Stimulated activated CD4-positive, alpha-beta T cell treated with anti-CD3 and anti-CD28 coated beads, TNF-alpha, amount 100 ng/mL, for 4 hours (primary cell): ENCODE results near the gene FNDC5.

ENCODE experiments used
- DNase-seq, 3 experiments: peaks; one replicate each; pipeline ENCODE4 v3.0.0-alpha.2; 2020; ENCODE audit warnings: low read depth in 3 of 3

FNDC5 gene

DNA sequence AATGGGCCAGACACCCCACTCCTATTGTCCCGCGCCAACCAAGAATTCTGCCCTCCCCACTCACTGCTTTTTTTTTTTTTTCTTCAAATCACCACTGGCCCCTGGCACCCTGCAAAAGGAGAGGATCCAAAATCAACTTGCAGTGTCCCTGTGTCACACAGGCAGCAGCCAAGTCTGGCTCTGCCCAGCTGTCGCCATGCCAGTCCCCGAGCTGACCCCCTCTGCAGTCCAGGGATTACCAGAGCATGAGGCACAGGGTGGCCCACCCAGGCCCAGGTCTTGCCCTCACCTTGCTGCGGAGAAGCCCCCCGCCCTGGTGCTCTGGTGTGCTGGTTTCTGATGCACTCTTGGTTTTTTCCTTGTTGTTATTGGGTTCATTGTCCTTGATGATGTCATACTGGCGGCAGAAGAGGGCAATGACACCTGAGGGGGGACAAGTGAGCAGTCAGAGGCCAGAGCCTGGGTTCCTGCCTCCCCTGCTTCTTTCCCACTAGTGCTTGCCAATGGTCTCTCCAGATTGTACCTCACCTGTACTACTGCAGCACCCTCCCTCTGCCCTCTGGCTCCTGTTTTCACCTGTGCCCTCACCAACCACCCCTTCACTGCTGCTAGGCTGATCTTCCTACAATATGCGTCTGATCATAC lies 6.2 kb downstream of the FNDC5 start:
- DNase-seq = no peak

DNA sequence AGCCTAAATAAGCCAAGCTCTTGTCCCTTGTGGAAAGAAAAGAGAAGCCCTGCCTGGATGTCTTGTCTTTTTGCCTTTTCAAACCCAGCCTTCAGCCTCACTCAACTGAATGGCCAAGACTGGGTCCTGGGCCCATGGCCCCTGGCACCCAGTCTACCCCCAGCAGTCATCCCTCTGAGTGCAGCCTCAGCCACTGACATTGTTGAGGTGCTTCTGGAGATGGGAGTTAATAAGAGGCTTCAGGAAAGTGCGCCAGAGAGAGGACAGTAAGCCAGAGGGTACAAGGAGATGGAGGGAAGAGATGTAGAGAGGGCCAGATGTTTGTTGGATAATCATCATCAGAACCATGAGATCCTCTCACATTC lies 6.8 kb downstream of the FNDC5 start:
- no peak for DNase-seq

DNA sequence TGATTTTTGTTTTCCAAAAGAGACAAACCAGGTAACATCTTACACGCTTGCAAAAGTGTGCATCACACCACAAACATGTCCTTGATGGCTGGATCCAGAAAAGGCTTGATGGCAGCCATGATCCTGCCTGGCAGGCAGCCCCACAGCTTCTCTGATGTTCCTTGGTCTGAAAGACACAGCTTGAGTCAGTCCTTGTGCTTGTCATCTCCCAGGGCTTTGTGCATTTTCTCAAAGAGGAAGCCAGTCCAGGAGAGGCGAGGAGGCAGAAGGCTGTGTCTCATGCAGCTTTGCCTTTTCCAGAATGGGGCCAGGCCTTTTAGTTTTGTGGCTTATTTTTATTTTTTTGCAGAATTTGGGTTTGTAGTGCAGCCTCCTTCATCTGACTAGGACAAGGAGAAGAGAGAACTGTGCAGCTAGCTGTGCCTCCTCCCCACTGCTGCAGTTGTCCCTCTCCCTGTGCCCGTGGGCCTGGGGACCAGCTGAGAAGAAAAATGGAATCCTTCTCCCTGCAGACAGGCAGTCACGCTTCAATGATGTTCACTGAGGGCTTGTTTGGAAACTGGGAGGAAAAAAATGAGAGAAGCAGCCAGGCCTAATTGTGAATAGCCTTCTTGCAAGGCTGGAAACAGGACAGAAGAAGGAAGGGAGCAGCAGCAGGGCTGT lies 7.4 kb downstream of the FNDC5 start:
- no peak for DNase-seq

DNA sequence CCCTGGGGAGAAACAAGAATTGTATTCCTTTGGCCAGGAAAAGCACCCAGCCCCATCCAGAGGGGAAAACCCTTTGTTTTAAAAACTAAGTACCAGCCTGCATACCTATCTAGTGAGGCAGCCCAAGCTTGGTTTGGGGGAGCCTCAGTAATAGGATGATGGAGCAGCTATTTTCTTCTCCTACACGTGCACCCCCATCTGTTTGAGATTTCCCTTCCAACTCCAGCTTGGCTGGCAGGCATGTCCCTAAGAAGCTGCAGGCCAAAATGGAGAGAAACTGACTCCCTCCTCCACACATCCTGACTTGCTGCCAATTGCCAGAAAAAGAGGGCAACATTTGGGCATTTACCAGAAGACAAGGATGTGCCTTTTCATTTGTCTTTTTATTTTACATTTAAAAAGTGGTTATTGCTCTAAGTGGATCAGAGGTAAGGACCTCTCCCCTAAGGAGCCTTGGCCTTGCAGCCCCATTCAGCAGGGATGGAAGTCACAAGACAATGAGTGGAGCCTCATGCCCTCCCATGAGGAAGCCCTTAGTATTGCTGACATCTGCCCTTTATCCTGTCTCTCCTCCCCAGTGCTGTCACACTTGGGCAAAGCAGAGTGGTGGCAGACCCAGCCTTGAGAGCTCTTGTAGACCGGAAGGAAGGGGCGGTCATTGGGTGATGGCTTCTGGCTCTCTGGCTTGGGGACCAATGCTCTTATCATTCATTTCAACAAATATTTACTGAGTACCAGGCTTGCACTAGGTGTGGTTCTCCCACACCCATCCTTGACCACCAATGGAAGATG lies 8.6 kb downstream of the FNDC5 start:
- no peak for DNase-seq

DNA sequence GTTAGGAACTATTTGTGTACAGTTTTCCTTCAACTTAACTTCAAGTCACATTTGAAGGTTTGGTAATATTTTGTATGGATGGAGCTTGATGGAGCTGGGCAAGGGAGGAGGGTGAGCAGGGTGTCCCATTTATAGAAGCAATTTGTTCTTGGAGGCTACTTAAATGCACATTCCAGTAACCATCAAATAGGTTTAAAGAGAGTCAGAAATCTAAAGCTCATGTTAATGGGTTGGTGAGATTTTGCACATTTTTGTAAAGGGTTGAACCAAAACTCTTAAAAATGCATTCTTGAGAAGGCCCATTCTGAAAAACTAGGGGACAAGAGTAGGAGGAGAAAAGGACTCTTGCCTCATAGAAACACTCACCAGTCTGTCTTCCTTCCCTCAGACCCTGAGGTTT lies 10.1 kb downstream of the FNDC5 start:
- no peak for DNase-seq

DNA sequence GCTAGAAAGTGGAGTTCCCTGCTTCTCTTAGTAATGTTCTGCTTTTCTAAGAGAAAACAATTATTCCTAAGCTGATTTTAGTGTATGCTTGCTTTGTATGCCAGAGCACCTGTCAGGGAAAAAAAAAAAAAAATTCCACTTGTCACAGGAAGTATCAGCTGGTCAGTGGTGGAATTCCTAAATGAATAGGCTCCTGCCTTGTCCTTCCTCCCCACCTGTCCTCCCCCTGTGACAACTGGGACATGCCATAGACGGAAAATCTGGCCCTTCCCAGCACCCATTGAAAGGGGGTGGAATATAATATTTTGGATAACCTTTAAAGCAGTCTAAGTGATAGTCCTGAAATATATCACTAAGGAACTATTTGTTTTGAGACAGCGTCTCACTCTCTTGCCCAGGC lies 10.8 kb downstream of the FNDC5 start:
- DNase-seq = no peak

DNA sequence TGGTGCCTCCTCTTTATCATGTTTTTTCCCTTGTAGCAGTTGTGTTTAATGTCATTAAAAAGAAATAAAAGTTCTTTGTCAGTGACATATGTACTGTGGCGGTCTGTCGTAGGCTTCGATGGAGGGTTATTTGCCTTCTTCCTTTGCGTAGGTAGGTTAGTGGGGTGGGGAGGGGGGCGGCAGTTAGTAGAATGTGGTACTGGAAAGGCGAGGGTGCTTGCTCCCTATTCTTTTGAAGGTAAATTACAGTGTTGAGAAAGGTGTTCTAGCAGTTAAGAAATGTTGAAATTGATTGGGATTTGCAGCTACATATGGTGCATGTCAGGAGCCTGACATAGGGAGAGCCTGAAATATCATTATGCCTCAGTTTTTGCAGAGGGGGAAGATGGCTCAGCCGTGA lies 11.9 kb downstream of the FNDC5 start:
- no peak for DNase-seq

DNA sequence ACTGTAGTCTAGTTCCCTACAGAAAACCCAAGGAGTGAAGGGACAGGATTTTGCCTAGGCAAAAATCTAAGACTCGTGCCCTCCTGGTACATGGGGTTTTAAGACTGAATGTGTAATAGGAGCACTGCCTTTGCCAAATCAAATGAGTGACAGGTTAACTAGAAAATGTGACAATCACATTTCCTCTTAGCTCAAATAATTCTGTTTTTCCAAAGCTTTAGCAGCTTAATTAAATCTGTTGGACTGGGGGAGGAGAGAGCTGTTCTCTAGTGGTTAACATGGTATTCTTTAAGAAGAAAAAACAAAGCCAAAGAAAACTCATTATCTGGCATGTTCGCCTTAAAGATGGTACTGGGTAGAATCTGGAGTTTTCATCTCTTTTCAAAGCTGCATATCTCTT lies 12.6 kb downstream of the FNDC5 start:
- no peak for DNase-seq

DNA sequence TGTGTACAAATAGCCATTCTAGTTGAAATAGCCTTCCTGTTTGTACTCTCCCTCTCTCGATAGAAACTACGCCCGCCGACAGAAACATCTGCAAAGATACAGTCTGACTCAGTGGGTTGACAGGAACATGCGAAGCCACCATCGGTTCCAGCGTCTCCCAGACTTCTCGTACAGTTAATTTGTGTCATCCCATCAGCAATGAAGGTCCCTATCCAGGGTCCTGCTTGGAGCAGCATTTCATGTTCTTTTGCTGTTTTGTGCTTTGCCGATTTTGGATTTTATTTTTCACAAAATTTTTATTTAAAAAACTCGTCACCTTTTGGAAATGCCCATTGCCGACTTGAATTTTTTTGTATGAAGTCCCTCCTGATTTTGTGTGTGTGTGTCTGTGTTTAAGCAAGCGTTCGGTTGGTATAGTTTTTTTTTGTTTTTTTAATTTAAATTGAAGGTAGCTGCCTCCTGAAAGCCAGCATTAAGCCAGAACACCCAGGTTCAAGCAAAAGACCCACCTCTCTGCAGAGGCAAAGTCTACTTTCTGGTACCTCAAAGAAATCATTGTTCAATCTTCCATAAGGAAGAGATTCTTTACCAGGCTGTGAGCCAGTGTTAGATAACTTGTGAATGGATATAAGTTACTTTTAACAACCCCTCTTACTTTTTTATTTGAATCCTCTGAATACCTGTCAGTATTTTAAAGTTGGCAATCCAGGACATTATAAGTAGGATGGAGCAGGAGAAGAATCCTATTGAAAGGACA lies 14.7 kb downstream of the FNDC5 start:
- no peak for DNase-seq

DNA sequence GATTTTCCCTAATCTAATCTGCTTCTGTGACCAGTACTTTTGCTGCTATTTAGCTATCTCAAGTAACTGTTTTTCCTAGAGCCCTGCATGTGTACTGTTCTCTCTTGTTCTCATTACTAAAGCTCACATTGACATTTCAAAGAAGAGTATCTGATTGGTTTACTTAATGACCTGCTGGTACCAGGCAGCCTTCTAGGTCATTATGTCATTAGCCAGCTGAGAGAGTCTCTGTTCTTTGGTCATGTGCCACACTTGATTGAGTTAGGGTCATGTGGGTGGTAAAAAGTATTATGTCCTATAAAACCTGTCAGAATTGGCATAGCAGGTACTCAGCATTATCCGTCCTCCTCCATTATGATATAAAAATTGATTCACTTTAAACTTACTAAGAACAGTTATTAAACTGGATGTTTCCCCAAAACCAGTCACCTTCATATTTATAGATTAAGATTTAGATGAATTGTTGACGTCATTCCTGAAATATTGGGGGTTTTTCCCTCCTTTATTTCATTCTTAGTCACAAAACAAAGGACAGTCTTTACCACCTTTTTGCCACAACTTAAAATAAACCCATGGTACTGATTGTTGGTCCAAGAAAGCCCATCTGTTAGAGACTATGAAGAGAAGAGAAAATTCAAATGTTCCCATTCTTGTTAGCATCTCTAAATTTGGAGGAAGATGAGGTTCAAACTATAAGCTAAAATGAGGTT lies 22.2 kb downstream of the FNDC5 start:
- DNase-seq = no peak

DNA sequence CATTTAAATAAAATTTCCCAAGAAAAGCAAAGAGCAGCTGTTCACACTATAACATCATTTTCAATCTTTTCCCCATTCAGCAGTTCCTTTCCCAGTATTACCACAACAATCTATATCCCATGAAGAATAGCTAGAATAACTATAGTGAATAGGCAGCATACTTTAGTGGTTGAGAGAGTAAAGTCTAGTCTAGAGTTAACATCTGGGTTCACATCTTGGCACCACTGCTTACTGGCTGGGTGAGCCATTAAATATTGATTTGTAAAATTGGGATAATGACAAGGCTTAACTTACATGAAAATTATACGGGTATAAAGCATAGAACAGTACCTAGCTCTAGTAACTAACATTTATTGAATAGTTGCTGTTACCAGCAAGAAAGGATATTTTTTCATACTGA lies 38.8 kb downstream of the FNDC5 start:
- no peak for DNase-seq

DNA sequence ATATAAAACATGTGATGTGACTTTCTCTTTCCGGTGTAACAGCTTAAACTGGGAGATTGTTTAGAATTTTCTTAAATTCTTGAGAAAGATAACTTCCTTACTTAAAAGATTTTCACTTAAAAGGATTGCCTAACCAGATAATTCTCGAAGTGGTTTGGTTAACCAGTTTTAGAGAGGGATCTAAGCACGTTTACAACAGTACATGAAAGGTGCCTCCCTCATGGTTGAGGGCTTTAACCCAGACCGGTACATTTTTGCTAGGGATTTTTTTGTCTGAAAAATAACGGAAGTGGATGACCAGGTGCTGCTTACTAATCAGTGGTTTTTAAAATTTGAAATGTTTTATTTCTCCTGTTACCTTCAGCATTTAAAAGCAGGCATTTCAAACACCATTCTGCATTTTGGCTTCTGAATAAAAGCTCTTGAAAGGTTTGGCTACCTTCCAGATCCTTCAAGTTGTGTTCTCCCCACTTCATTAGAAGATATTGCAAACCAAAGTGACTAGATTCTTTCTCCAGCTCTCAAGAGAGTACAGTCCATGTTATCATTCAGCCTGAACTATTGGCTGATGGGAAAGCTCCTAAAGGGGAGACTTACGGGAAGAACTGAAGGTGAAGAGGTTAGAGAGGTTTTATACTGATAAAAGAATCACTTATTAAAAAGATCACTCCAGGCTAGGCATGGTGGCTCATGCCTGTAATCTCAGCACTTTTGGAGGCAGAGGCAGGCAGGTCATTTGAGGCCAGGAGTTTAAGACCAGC lies 40.4 kb downstream of the FNDC5 start:
- no peak for DNase-seq

DNA sequence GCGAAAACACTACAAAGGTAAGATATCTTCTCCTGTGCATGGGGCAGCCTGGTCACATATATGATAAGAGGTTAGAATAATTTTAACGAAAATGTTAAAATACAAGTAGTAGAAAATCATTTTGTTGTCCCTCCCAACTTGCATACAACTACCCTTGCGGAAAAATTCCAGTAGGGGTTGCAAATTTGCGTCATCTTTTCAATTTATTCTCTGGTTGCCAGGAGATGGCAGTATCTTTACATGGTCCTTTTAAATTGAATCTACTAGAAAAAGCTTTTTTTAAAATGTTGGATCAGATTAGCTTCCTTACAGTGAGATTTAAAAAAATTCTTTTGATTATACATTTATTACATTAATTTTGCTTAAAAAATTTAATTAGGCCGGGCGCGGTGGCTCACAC lies 42.4 kb downstream of the FNDC5 start:
- no peak for DNase-seq

DNA sequence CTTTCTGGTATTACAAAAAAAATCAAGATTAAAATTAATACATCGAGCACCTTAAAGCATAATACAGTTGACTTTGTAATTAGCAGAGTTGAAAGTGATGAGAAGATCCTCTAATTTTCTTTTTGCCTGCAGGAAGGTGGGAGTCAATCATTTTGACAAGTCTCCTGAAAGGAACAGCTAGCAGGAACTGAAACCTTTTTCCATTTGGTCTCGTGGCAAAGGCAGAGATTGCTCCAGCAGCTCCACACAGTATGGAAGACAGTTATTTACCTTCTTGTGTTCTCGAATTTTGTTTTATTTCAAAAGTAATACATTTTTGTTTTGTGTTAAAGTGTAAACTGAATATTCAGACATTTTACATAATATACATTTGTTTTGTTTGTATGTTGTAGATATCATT lies 45.5 kb downstream of the FNDC5 start:
- no peak for DNase-seq

DNA sequence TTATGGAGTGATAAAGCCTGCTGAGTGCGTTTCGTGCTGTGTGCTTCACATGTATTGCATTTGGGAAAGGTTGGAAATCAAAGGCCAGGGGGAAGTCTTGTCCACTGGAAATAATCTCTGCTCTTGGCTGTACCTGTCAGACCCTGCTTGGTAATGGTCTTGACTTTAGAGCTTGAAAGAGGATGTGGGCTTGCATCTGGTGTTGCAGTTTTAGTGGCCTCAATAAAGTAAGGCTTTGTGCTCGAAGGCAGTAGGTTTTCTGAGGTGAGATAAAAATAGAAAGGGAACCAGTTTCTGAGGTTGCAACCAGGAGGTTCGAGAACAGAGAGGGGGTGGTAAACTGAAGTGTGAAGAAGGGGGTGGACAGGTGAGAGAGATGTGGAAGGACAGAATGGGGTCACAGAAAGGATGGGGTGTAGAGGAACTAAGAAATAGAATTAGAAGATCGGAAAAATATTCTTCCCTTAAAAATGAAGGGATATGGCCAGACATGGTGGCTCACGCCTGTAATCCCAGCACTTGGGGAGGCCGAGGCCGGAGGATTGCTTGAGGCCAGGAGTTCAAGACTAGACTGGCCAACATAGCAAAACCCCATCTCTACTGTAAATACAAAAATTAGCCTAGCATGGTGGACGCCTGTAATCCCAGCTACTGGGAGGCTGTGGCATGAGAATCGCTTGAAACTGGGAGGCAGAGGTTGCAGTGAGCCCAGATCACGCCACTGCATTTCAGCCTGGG lies 51.7 kb downstream of the FNDC5 start:
- DNase-seq = no peak

DNA sequence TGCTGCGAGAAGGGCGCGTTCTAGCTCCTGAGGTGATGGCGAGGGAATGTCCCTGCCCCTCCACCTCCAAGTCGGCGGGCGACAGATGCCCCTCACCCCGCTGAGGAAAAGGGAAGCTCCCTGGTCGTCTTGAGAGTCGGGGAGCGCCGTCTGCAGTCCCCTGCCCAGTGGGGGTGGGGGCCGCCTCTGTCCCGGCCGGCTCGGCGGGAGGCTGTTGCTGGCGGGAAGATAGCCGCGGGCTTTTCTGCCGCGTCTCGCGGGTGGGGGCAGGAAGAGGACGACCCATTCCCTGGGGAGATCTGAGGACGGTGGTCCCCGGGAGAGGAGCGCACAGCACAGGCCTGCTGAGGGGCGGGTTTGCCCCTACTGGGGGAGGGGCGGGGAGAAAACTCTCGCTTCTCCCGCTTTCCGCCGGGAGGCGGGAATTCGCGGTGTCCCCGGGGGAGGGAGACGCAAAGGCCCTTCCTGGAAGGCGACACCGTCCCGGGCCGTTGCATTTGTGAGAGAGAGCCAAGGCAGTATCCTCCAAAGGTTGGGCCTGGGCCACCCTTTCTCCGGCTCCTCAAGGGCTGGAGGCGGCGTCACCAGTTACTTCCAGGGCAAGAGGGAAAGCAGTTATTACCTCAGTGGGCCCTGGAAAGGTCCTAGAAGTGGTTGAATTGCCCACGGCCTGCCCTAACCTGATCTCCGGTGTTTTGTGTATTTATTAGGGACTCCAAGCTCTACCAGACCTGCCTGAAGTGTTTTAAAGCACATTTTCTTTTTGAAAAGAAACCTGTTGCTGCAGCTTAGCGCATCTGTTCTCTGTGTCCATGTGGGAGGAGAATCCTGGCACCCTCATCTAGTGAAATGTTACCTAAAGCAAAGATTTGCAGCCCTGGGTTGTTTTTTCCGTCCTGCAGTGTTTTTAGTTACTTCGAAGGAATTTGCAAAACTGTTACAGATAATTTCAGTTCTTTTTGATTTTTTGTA lies 52.6 kb downstream of the FNDC5 start:
- DNase-seq = peak in 2 of 3 experiments; percentile 15 to 20

DNA sequence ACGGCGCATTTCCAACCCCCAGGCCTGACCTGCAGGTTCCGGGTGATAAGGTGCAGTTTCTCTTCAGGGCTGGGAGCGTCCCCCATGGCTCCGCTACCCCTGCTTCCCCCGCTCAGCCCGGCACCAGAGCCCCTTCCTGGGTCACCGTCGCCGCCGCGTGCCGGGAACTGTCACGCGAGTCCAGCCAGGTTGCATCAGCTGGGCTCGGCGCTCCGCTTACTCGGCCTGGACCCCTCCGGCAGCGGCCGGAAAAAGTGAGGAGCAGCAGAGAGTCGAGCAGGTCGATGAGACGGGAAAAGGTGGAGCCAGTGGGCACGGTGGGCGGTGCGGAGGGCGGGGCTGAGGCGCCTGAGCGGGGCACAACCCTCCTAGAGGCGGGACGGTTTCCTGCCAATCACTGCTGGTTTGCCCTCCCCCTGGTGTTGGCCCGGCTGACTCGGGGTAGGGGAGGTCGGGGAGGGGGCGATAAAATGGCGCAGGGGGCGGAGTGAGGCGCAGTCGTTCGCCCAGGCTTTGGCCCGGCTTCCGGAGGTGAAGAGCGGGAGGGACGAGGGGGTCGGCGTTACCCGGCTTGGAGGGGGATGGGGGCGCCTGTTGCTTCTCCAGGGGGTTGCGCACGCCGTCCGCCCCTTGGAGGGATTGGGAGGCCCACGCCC lies 53.4 kb downstream of the FNDC5 start, which contains the start of the genes S100PBP and YARS1:
Gene S100PBP (plus strand): TSS at position 495 of the 656 bp plus-strand sequence. CDS start 8,447 bp downstream, outside the sequence.
Gene YARS1 (minus strand): TSS at position 200 of the 656 bp plus-strand sequence. CDS start 114 bp downstream, at position 86.
- peak; percentile 98 to 100 (median 100) for DNase-seq

DNA sequence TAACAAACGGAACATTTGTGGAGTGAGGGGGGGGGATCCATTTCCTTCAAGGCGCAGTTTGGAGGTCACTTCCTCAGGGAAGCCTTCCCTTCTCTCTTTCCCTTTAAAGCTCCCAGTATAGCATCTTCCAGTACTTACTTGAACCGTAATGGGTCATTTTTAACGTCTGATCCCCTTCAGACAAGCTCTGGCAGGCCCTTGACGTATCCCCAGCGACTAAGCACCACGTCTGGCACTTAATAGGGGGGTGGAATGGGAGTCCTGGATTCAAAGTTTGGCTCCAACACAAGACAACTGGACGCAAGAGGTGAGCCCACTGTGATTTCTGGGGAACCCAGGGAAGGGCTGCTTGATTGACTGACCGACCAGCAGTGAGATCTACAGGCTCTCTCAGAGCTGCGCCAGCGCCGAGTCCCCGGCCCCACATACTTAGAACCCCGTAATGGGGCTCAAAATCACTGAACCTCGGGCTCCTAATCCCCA lies 54.0 kb downstream of the FNDC5 start:
- DNase-seq = no peak
